ENCODE data around the gene MMP20. TPM values are rescaled to one million over a fixed set of nuclear protein-coding genes. Genes with fewer than 3 reads are reported as not detected.

The MMP20 gene
- total RNA-seq, 1 donor from 2014 or later = not detected

DNA sequence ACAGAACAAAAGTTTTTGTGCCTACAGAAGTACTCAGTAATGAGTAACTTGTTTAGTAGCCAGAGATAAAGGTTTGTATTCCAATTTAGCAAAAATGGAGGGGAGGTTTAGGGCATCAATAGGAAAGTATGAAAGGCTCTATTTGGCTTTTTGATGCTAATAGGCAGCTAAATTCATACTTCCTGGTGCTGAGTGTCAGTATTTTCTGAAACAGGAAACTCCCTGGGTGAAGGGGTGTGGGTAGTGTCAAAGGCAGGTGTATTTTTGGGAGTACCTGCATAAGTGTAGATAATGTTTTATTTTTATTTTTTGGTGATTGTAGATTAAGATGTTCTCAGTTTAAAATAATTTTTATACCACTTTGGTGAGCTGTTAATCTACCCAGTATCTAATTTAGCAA is 65.3 kb downstream of the MMP20 start:
- DNase-seq = no peak

DNA sequence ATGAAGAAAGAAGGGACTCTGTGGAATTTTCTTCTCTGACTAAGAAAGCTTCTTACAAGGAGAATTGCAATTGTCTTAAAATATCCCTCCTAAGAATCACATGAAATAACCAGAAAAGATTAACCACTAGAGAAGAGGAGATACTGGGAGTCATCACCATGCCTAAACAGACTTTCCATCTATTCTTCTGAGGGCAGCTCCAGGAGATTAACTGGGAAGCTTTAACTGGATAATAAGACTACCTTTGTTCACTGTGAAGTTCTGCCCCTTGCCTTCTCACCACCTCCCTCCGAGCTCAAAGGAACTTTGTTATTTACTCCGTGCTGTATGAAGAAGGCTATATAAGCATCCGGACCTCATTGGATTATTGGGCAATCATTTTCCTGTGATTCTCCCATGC is 70.0 kb downstream of the MMP20 start:
- no peak for DNase-seq

DNA sequence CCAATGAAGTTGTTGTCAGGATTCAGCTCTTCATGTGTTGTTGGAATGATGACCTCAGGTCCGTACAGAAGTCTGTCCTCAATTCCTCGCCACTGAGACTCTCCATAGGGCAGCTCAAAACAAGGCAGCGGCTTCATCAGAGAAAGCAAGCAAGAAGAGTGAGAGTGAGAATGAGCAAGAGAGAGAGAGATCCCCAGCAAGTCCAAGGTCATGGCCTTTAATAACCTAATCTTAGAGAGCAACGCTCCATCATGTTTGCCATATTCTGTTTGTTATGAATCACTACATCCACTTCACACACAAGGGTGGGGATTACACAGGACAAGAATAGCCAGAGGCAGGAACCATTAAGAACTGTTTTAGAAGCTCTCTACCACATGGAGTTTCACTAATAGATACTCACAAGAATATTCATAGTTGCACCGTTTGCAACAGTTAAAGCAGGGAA is 71.3 kb downstream of the MMP20 start:
- no peak for DNase-seq

DNA sequence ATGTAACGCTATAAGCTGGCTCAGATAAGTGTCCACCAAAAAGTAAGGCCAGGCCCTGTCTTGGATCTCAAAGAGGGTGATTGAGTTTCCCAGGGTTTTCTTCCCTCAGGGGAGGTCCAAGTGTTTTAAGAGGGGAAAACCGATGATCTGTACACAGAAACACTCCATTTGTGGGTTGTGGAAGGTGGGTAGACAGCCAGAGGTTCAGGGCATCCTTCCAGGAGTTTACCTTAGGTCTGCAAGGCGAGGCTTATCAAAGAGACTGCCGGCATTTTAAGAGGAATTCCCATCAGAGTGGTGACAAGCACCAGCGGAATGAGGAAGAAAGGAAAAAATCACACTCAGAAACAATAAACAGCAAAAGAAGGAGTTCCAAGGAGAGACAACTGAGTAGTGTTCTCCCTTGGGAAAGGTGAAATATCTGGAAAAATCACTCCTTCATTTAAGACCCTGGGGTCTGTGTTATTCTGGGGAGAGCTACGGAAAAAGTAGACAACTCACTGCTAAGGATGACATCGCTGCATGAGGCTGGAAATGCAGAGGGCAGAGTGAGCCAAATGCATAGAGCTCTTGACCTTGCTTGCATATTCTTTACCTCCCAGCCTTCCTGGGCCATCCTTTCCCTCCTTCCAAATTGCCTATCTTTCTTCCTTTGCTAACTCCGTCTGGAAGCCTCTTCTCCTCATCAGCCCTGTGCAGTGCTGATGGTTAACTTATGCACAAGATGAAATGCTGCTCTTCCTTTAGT is 72.5 kb downstream of the MMP20 start:
- DNase-seq = no peak

DNA sequence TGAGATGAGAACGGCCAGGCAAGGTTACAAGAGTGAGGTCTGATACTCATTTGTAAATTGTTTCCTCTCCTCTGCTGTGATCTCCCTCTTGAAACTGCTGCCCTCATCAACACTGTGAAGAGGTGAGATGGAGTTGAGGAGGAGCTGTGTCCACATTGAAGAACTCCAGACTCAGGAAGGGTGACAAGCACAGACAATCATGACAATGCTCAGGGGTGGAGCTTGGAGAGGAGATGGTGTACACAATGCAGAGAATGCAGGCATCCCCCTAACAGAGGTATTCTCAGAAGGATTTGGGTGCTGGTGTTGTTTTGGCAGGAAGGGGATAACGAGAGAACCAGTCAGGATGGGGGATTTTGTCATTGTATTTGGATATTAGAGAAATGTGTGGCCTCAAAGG is 73.1 kb downstream of the MMP20 start:
- DNase-seq = no peak

DNA sequence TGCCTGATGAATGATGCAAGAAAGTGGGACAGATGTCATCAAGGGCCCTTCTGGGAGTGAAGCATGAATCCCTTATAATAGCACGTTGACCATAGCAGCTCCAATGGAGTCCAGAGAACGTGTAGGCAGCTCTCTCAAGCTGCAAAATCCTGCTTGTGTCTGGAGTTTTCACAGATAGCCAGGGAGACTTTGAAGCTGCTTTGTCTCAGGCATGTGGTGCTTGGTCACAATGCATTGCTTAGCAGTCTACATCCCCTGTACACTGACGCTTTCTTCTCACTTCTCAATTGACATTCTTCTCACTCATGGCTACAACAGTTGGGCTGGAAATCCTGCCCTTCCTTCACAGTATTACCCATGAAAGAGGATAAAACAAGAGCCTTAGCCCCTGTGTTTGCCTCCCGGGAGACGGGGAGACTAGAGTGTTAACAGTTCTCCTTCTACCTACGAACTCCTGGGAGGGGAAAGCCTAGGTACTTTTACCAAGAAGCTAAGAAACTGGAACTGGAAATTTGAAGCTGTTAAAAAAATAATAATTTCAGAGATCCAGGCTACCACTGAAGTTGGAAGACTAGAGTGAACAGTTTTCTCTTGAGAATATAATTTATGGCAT is 73.9 kb downstream of the MMP20 start:
- DNase-seq = no peak

DNA sequence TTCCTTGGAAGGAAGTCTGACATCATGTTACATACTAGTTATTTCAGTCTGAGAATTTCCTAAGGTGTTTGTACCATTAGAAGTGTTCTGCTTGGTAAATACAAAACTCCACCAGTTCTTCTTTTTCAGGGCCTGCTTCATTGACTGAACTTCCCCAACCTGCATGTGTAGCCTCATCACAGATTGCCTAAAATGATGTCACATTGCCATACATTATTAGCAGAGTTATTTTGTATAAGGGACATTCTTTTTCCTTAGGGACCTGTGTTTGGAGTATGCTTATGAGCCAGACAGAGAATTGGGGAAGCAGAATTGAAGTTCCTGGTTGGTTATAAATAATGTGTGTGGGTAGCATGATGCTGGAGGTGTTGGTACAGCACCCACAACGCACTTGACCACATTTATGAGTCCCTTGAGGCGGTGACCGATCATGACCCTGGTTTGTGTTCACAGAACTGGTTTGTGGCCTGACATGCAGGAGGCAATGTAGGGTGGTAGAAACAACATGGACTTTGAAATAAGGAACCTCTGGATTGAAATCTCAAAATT is 78.1 kb downstream of the MMP20 start:
- no peak for DNase-seq

DNA sequence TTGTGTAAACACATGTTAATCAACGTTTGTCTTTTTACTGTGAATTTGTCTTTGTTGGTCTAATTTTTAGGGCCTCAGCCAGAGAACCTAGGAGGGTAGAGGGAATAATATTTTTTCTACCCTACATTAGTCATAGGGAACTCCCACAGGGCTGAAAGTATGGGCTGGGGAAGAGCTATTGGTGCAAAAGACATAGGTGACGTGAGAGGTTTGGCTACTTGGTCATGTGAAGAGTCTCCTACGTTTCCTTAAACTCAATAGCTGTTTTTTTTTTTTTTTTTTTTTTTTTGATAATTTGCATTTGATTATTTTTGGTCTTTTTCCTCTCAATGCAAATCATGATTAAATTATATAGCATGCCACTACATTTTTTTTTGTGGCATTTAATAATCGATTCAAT is 78.7 kb downstream of the MMP20 start:
- no peak for DNase-seq

DNA sequence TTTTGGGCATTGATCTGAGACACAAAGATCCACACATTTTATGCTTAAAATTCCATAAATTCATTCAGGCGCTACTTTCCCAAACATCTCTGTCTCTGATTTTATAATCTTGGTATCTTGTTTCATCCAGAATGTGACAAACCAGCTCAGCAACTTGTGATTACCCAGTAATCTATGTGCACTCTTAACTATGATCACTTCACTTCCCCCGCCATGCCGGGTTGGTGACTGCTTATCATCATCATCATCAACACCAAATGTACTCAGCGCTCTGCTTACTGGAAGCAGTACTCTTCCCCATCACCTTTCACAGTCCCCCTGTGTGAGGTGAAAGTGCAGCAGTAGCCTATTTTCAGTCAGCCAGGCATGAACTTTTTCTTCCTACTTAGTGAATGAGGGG is 79.4 kb downstream of the MMP20 start:
- no peak for DNase-seq

DNA sequence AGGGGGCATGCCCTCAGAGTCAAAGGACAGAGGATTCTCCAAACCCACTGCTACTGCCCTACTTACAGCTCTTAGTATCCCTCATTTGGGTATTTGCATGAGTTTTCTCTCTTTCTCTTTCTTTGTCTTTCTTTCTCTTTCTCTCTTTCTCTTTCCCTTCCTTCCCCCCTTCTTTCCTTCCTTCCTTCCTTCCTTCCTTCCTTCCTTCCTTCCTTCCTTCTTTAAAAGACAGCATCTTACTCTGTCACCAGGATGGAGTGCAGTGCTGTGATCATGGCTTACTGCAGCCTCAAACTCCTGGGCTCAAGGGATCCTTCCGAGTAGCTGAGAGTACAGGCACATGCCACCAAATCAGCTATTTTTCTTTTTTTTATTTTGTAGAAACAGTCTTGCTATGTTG is 80.5 kb downstream of the MMP20 start:
- DNase-seq = no peak

DNA sequence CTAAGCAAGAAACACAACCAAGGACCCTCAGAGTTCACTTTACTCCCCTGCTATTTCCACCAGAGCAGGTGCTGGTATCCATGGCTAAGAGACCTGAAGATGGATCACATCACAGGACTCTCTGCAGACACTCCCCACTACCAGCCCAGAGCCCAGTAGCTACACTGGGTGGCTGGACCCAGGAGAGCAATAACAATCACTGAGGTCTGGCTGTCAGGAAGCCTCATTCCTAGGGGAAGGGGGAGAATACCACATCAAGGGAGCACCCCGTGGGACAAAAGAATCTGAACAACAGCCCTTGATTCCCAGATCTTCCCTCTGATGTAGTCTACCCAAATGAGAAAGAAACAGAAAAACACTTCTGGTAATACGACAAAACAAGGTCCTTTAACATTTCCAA is 85.6 kb downstream of the MMP20 start:
- no peak for DNase-seq

DNA sequence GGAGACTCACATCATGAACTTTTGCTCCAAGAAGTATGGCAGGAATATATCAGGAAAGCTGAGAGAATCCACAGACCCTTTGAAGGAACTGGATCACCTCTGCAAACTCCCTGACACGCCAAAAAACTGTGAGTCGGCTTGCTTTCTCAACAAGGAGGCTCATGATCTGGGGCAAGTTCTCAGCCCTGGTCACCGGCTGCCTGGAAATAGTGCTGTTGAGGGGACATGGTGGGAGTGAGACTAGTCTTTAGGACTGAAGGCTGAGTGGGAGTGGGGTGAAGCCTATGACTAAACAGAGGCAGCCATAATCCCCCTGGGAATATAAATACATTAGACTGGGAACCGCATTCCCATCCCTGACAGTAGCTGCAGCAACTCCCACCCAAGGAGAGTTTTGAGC is 86.2 kb downstream of the MMP20 start:
- no peak for DNase-seq

DNA sequence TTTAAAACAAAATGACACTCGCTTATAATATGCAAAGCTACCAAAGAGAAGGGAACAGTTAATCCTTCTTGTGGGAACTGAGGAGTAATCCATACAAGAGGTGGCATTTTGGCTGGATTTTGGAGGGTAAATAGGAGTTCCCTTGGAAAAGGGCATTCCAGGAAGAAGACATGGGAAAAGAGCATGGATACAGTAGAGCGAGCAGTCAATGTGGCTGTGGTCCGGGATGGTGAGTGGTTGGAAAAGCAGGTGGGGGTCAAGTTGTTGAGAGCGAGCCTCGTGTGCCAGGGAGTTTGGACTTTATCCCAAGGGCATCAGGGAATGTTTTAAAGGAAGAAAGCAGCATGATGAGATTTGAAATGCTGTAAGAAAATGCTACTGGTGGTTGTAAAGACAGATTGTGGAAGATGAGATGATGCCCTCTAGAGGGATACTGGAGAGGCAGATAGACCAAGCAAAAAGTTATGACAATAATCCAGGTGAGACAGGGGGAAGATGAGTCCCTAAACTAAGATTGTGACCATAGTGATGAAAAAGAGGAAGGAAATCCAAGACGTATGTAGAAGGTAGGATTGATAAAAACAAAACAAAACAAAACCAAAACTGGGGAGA is 90.8 kb downstream of the MMP20 start:
- DNase-seq = no peak

DNA sequence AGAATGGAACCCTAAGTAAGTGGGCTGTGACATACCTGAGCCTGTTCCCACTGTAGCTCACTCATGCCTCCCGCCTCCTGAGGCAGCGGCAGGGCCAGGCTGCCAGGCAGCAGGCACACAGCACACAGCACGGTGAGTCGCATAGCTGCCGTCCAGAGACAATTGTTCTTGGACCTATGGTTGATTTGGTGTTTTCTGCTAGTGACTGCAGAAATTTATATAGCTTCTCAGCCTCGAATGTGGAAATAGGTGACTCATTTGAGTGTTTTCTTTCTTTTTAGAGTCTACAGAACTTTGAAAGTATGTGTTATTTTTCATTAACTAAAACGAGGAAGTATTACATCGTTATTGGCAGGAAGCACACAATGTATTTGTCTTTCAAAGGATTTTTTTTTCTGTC is 94.6 kb downstream of the MMP20 start, which contains the start of gene MMP7:
MMP7 (minus strand) TSS at position 190 of the 400 bp plus-strand sequence; CDS start at position 143, 47 bp downstream.
- DNase-seq = no peak

DNA sequence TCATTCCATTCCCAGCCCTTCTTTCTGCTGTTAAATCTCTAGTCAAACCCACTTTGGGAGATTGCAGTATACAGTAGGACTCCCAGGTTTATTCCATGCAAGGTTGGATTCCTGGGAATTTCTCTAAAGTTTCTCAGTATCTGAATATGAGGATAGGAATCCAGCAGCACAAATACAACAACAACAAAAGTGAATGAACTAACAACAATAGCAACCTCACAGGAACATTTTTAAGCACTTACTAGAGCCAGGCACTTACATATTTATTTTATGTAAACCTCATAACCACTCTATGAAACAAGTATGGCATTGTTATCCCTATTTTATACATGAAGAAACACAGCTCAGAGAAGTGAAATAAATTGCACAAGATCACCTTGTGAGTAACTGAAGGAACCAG is 96.5 kb downstream of the MMP20 start:
- no peak for DNase-seq

DNA sequence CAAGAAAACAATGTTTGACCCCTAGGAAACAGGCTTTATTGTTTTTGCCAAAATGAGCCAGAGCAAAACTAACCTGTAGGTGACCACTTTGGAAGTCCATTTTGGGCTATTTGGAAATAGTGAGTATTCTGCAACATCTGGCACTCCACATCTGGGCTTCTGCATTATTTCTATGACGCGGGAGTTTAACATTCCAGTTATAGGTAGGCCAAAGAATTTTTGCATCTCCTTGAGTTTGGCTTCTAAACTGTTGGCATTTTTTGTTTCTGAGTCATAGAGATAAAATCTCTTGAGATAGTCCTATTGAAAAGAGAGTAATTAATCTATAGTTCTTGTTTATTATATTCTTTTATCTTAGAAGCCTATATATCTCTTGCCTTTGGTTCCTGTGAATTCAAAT is 97.4 kb downstream of the MMP20 start:
- DNase-seq = no peak

DNA sequence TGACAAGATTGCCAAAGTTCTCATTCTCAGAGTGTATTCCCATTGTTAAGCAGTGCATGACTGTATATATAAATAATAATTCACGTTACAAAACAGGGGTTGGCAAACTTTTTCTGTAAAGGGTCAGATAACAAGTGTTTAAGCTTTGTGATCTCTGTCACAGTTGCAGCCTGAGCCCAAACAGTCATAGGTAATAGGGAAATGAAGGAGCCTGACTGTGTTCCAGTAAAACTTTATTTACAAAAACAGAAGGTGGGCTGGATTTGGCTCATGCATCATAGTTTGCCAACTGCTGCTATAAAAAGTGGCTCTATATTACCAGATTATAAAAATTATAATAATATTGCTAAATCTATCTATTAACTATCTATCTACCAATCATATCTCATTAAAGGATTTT is 98.1 kb downstream of the MMP20 start:
- no peak for DNase-seq

Other genes starting within 250 kb of the MMP20 start
- gene TMEM123, start 172.6 kb downstream of the MMP20 start, total RNA-seq = 101 TPM
- 0.47 TPM for gene MMP7, start 94.6 kb downstream of the MMP20 start, total RNA-seq
- gene MMP27, start 80.4 kb upstream of the MMP20 start, total RNA-seq = not detected
- gene MMP8, start 99.6 kb upstream of the MMP20 start, total RNA-seq = 0.16 TPM
- not detected for gene MMP10, start 155.3 kb upstream of the MMP20 start, total RNA-seq
- gene MMP1, start 172.8 kb upstream of the MMP20 start, total RNA-seq = not detected
- not detected for gene MMP3, start 218.3 kb upstream of the MMP20 start, total RNA-seq
- gene MMP12, start 249.7 kb upstream of the MMP20 start, total RNA-seq = not detected